ENCODE data around the gene ZKSCAN3. TPM values are rescaled to one million over a fixed set of nuclear protein-coding genes. Genes with fewer than 3 reads are reported as not detected.
A peak's percentile ranks its signal among the peaks of the same experiment; 100 is the strongest.

Gene ZKSCAN3
- total RNA-seq, 2 experiments from 2014 or later, result 3.2 to 6.7 TPM

GRCh38 chr6:28349344-28349891 is 329 bp upstream of the ZKSCAN3 start:
- BruUV-seq (replicated peaks), result no TSS peak
- intact Hi-C loops (cut with micrococcal nuclease; ENCODE audit: unreplicated experiment), result loop anchor here (1.0 kb wide), 1 partner anchor 208 kb away; the partner anchor contains the start of gene ZKSCAN8
- POLR2A ChIA-PET, result interaction anchor here (0.8 kb wide), 1 partner anchor 12 kb away, joined by 3 read pairs; no protein-coding TSS in a partner anchor

GRCh38 chr6:28351087-28351486 is 1.3 kb downstream of the ZKSCAN3 start:
- no TSS peak for BruUV-seq (replicated peaks)
- Histone ChIP-seq H3K4me2 (ENCODE audit: low read length) (peak overlapping the region; percentile 81), H3K36me3 (ENCODE audit: insufficient read depth, low read length) (peaks cover 20% of the 10 kb centered on the region), H3K4me3 (ENCODE audit: low read depth, low read length, poor library complexity, severe bottlenecking) (peak overlapping the region; percentile 79), H3K79me2 (ENCODE audit: insufficient read depth, low read depth, low read length) (peaks cover 10% of the 10 kb centered on the region; the same call in 1 of the 2 replicates), H4K20me1 (ENCODE audit: insufficient read depth, low read length) (no peaks in the 10 kb centered on the region), H2AFZ (ENCODE audit: low read length) (no peak overlapping the region), H3K9me2 (ENCODE audit: insufficient read depth, low read length) (no peaks in the 10 kb centered on the region; the same call in 1 of the 2 replicates), H3K27ac (ENCODE audit: low read depth, low read length, poor library complexity, severe bottlenecking) (no peak overlapping the region), H3K9me3 (ENCODE audit: low read length) (peaks cover 22% of the 10 kb centered on the region), H3K4me1 (ENCODE audit: insufficient read depth, low read length, poor library complexity, severe bottlenecking) (peaks cover 12% of the 10 kb centered on the region)
- POLR2A ChIA-PET, result interaction anchor here (0.5 to 1.6 kb wide), 2 partner anchors 103 to 311 kb away, joined by 3 read pairs; no protein-coding TSS in a partner anchor
- DNase-seq (ENCODE audit: low spot score), result no peak
- CTCF ChIA-PET (ENCODE audit: unreplicated experiment), result no interaction called here
- TF ChIP-seq EZH2phosphoT487 (IDR thresholded peaks at IDR 0.05; ENCODE audit: borderline replicate concordance, low read depth, low read length) (no peak), CTCF (conservative IDR thresholded peaks at IDR 0.05; ENCODE audit: low read length) (no peak)
- intact Hi-C loops (cut with micrococcal nuclease; ENCODE audit: unreplicated experiment), result loop anchor here (2.0 to 5.0 kb wide), 3 partner anchors 48 to 449 kb away; partner anchors contain the start of genes ZKSCAN4 and ZSCAN12

More at GRCh38 chr6:28349344-28349891, 329 bp upstream of the ZKSCAN3 start:
- CTCF ChIA-PET (ENCODE audit: unreplicated experiment), result no interaction called here
- no peaks in the 10 kb centered on the region; the same call in 1 of the 2 replicates for H3K9me2 ChIP-seq (ENCODE audit: insufficient read depth, low read length)
- peaks cover 8% of the 10 kb centered on the region for H3K4me1 ChIP-seq (ENCODE audit: insufficient read depth, low read length, poor library complexity, severe bottlenecking)
- H4K20me1 ChIP-seq (ENCODE audit: insufficient read depth, low read length), result no peaks in the 10 kb centered on the region
- peaks cover 11% of the 10 kb centered on the region for H3K9me3 ChIP-seq (ENCODE audit: low read length)
- H3K79me2 ChIP-seq (ENCODE audit: insufficient read depth, low read depth, low read length), result peaks cover 10% of the 10 kb centered on the region; the same call in 1 of the 2 replicates
- H3K4me3 ChIP-seq (ENCODE audit: low read depth, low read length, poor library complexity, severe bottlenecking), result peak overlapping the region; percentile 79
- no peak for TF ChIP-seq CTCF (conservative IDR thresholded peaks at IDR 0.05; ENCODE audit: low read length)
- TF ChIP-seq EZH2phosphoT487 (IDR thresholded peaks at IDR 0.05; ENCODE audit: borderline replicate concordance, low read depth, low read length), result no peak
- H2AFZ ChIP-seq (ENCODE audit: low read length), result peak overlapping the region; percentile 93
- no peak overlapping the region for H3K27ac ChIP-seq (ENCODE audit: low read depth, low read length, poor library complexity, severe bottlenecking)
- DNase-seq (ENCODE audit: low spot score), result no peak
- H3K36me3 ChIP-seq (ENCODE audit: insufficient read depth, low read length), result peaks cover 8% of the 10 kb centered on the region
- peak overlapping the region; percentile 81 for H3K4me2 ChIP-seq (ENCODE audit: low read length)

GRCh38 chr6:28351493-28351925 is 1.8 kb downstream of the ZKSCAN3 start:
- H3K4me3 ChIP-seq (ENCODE audit: low read depth, low read length, poor library complexity, severe bottlenecking), result no peak overlapping the region
- peaks cover 10% of the 10 kb centered on the region; the same call in 1 of the 2 replicates for H3K79me2 ChIP-seq (ENCODE audit: insufficient read depth, low read depth, low read length)
- BruUV-seq (replicated peaks), result no TSS peak
- intact Hi-C loops (cut with micrococcal nuclease; ENCODE audit: unreplicated experiment), result loop anchor here (2.0 to 5.0 kb wide), 3 partner anchors 47 to 449 kb away; partner anchors contain the start of genes ZKSCAN4 and ZSCAN12
- H3K4me1 ChIP-seq (ENCODE audit: insufficient read depth, low read length, poor library complexity, severe bottlenecking), result peaks cover 12% of the 10 kb centered on the region
- H3K27ac ChIP-seq (ENCODE audit: low read depth, low read length, poor library complexity, severe bottlenecking), result no peak overlapping the region
- DNase-seq (ENCODE audit: low spot score), result no peak
- H2AFZ ChIP-seq (ENCODE audit: low read length), result no peak overlapping the region
- no peak for TF ChIP-seq CTCF (conservative IDR thresholded peaks at IDR 0.05; ENCODE audit: low read length)
- no peak for TF ChIP-seq EZH2phosphoT487 (IDR thresholded peaks at IDR 0.05; ENCODE audit: borderline replicate concordance, low read depth, low read length)
- peaks cover 23% of the 10 kb centered on the region for H3K9me3 ChIP-seq (ENCODE audit: low read length)
- peaks cover 23% of the 10 kb centered on the region for H3K36me3 ChIP-seq (ENCODE audit: insufficient read depth, low read length)
- no peaks in the 10 kb centered on the region for H4K20me1 ChIP-seq (ENCODE audit: insufficient read depth, low read length)
- H3K9me2 ChIP-seq (ENCODE audit: insufficient read depth, low read length), result no peaks in the 10 kb centered on the region; the same call in 1 of the 2 replicates
- POLR2A ChIA-PET, result interaction anchor here (0.5 to 1.6 kb wide), 2 partner anchors 103 to 312 kb away, joined by 3 read pairs; no protein-coding TSS in a partner anchor
- CTCF ChIA-PET (ENCODE audit: unreplicated experiment), result no interaction called here
- peak overlapping the region; percentile 81 for H3K4me2 ChIP-seq (ENCODE audit: low read length)
